ENCODE measurements around the gene VMAC.
"Not testable (repeated sequence)": the region's sequence is repeated elsewhere in the genome, so short reads cannot be mapped to it uniquely, and the experiment has no call there.

VMAC gene, protein sequence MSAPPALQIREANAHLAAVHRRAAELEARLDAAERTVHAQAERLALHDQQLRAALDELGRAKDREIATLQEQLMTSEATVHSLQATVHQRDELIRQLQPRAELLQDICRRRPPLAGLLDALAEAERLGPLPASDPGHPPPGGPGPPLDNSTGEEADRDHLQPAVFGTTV

DNA sequence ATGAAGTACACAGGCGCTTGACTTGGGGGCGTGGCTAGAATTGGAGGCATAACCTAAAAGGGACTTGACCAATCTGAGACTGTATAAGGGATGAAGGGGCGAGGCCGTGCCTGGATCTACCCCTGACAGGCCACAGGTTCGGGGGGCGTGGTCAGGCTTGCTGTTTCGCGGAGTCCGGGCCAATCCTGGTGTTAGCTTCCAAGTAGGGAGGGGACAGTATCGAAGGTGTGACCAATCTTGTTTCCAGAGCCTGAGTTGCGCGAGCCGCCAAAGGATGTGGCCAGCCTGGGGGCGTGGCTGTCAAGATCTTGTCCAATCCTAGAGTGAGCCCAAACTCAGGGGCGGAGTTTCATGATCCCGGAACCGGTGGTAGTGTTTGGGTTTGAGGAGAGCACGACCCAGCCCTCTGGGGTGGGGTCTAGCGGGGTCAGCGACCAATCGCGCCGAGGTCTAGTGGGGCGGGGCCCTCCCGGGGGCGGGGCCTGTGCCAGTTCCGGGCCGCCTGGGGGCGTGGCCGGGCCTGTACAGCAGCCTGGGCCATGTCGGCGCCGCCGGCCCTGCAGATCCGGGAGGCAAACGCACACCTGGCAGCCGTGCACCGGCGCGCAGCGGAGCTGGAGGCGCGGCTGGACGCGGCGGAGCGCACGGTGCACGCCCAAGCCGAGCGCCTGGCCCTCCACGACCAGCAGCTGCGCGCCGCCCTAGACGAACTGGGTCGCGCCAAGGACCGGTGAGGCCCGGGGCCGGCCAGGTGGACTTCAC, at the start of gene VMAC:
Gene VMAC (plus strand): TSS at position 521 of the 762 bp plus-strand sequence. CDS start 19 bp downstream, at position 540.
- peak; percentile 98 for DNase-seq (ENCODE audit: low spot score)

DNA sequence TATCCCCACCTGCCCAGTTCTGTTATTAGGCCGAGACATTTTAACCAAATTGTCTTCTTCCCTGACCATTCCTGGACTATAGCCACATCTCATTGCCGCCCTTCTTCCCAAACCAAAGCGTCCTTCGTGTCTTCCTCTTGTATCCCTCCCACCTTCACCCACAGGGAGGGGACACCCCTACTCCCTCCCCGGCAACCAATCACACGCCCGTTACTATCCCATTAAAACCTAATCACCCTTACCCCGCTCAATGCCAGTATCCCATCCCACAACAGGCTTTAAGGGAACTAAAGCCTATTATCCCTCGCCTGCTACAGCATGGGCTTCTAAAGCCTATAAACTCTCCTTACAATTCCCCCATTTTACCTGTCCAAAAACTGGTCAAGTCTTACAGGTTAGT, 49.5 kb upstream of the VMAC start:
- not testable (repeated sequence) for DNase-seq (ENCODE audit: low spot score)

DNA sequence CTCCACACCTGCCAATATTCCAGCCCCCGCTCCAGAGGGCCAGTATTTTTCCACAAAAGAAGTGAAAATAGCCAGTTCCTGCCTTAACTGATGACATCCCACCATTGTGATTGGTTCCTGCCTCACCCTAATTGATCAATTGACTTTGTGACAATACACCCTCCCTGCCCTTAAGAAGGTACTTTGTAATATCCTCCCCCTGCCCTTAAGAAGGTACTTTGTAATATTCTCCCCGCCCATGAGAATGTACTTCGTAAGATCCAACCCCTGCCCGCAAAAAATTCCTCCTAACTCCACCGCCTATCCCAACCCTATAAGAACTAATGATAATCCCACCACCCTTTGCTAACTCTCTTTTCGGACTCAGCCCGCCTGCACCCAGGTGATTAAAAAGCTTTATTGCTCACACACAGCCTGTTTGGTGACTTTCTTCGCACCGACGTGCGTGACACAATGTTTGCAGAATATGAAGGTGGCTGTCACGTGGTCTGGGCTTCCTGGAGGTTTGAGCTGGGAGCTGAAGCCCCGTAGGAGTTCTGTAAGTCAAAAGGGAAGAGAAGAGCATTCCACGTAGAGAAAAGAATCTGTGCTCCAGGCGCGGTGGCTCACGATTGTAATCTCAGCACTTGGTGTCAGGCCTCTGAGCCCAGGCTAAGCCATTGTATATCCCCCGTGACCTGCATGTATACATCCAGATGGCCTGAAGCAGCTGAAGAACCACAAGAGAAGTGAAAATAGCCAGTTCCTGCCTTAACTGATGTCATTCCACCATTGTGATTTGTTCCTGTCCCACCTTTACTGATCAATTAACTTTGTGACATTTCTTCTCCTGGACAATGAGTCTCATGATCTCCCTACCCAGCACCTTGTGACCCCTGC, 47.2 kb upstream of the VMAC start:
- no peak for DNase-seq (ENCODE audit: low spot score)

DNA sequence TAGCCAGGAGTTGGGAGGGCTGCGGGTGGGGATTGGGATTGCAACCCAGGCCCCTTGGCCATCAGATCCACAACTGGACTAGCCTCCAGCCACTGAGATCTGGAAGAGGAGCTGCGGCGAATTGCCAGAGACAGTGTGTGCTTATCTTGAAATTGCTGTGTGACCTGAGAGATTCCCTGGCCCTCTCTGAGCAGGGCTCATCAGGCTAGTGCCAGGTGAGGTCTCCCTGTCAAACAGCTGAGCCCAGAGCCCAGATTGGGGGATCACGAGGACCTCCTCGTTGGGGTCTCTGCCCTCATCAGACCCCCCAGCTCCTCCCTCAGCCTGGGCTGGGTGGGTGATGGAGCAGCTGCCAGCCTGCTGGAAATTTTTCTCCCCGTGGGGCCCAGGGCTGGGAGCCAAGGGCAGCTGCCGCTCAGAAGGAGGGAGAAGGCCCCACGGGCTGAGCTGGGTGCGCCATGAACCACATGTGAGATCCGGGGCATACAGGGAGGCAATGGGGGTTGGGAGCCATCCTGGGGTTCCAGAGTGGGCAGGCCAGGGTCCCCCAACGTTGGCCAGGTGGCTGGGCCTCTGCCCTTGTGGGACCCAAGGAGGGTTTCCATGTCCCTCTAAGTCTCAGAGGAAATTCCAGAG, 41.5 kb upstream of the VMAC start:
- no peak for DNase-seq (ENCODE audit: low spot score)

DNA sequence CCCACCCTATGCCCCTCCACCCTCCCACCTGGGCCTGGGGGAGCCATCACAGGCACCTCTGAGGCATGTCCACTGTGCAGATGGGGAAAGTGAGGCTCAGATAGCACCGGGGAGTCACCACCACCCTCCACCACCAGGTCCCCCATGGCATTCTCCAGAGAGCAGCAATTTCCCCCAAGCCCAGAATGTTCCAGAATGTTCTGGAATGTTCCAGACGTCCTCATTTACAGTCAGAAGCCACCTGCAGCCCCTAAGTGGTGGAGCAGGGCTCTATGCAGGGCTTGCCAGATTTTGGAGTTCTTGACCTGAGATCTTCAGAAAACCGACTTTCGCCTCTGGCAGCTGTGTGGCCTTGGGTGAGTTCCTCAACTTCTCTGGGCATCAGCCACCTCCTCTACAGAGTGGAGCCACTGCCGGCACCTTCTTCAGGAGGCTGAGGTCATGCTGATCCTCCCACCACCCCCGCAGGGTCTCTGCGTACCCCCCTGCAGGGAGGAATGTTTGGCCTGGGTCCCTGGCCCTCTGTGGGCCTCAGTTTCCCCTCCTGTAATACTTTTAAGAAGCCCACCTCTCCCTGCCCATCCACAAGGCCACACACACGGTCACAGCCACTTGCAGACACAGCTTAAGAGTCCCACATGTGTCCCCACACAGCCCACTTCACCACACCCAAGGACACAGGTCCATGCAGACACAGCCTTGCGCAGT, 40.5 kb upstream of the VMAC start:
- no peak for DNase-seq (ENCODE audit: low spot score)

DNA sequence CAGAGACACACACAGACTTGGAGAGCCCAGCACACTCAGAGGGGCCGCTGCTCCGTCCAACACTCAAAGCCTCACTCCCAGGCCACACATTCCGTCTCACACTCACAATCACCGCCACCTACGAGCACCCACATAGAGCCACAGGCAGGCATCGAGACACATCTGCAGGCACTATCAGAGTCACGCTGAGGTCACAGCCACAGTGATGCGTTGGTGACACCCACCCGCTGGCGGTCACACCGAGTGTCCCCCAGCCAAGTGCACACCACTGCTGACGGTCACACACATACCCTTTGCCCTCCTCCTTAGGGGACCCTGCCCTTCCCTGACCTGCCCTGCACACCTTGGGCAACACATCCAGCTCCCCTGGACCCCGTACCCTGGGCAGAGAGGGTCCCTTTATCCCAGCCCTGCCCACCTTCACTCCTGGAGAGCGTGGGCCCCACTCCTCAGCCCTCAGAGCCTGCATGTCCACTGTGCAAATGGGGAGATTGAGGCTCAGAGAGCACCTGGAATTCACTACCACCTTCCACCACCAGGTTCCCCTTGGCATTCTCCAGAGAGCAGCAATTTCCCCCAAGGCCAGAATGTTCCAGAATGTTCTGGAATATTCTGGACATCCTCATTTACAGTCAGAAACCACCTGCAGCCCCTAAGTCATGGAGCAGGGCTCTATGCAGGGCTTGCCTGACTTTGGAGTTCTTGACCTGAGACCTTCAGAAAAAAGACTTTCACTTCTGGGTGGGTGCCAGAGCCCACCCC, 39.8 kb upstream of the VMAC start:
- peak; percentile 27 for DNase-seq (ENCODE audit: low spot score)

DNA sequence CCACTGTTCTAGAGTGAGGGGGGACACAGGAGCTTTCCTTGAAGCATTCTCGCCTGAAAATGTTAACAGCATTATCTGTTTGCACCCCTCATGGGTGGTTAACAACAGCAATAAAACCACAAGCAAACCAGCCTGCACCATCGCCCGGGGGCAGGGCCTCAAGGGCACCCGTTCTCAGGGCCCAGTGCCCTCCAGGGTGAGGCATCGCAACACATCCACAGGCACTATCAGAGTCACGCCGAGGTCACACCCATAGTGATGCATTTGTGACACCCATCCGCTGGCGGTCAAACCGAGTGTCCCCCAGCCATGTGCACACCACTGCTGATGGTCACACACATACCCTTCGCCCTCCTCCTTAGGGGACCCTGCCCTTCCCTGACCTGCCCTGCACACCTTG, 38.9 kb upstream of the VMAC start:
- DNase-seq (ENCODE audit: low spot score), result no peak

DNA sequence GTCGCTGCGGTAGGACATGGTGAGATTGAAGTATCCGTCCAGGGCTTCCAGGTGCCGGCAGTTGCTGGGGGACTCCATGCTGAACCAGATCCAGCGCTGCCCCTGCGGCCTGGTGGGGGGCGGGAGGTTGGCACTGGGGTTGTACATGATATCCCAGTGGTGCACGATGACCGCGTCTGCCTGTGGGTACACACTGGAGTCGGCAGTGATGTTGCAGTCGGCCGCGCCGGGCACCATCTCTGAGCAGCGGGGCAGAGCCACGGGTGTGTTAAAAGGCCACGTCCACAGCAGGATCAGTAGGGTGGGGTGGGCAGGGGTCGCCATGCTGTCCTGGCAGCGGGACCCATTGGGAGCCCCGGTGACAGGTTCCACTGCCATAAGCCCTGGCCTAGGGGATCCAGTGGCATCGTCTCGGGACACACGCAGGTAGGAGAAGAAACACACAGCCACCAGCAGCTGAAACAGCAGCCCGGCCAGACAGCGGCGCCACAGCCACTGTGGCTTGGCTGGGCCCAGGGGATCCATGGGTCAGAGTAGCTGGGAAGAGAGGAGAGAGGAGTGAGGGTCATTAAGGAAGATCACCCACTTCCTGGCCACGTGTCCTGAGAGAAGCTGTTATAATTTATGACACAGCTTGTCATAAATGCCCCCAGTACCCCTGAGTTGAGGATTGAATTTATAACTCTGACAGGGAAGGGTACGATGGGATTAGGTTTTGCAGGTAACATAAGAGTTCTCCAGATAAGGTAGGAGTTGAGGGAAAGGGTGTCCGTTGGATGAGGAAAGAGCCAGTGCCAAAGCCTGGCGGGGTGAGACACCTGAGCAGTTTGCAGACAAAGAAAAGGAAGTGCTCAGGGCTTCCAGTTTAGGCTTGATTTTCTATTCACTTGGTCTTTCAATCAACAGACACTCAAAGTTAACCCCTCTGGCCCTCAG, 37.2 kb upstream of the VMAC start:
- no peak for DNase-seq (ENCODE audit: low spot score)

DNA sequence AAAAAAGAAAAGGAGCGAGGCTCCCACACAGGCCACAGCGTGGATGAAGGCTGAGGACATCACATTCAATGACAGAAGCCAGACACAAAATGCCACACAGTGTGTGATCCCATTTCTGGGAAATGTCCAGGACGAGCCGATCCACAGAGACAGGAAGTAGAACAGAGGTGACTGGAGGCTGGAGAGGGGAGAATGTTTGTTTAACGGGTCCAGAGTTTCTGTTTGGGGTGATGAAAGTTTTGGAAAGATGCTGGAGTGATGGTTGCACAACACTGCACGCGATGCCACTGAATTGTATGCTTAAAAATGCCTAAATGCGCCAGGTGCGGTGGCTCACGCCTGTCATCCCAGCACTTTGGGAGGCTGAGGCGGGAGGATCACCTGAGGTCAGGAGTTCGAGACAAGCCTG, 33.7 kb upstream of the VMAC start:
- DNase-seq (ENCODE audit: low spot score), result no peak

DNA sequence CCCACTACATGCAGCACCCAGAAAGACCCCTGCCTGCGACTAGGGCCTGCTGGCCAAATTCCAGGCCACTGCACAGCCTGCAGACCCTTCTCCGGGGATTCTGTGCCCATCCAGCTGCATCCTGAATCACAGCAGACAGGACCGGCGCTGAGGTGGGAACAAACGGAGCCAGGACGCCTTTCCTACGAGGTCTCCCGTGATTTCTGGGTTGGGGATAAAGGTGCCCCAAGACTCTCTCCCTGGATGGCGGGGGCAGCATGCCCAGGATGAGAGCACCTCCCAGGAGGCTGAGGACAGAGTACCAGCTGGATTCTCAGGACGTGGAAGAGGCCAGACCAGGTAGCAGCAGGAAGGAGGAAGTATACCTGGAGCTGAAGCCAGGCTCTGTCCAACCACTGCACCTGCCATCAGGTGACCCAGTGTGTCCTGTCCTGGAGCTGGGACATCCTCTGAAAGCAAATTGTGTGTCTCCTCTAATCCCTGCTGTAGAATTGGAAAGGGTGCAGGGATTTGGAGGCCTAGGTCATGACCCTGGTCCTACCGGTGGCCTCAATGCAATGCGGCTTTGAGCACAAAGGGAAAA, 31.0 kb upstream of the VMAC start:
- no peak for DNase-seq (ENCODE audit: low spot score)

DNA sequence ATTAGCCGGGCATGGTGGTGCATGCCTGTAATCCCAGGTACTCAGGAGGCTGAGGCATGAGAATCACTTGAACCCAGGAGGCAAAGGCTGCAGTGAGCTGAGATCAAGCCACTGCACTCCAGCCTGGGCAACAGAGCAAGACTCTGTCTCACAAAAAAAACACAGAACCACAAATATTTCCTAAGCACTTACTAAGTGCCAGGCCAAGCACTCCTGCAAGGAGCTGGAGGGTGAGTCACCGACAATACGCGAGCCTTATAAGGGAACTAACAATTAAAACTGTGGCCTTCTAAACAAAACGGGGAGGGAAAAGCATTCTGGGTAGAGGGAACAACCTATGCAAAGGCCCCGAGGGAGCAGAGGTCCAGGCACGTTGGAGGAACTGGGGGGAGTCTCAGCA, 30.2 kb upstream of the VMAC start:
- DNase-seq (ENCODE audit: low spot score), result not testable (repeated sequence)

DNA sequence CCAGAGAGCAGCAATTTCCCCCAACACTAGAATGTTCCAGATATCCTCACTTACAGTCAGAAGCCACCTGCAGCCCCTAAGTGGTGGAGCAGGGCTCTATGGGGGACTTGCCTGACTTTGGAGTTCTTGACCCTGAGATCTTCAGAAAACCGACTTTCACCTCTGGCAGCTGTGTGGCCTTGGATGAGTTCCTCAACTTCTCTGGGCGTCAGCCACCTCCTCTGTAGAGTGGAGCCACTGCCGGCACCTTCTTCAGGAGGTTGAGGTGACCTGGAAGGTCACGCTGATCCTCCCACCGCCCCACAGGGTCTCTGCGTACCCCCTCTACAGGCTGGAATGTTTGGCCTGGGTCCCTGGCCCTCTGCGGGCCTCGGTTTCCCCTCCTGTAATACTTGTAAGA, 27.2 kb upstream of the VMAC start:
- DNase-seq (ENCODE audit: low spot score), result no peak

DNA sequence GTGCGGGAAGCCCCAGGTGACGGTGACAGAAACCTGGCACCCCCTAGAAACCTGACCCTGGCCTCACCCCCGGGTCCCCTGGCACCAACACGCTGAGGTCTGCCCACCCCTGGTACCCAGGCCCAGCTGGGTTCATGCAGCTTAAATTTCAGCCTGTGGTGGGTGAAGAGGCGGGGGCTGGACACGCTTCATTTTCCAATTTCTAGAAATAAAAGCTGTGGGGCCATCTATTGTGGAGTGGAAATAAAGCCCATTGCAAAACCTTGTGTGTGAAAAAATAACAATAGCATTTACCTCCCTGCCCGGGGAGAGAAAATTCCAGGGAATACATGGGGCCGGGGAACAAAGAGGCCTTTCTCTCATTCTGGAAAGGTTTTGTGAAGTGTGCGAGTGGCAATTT, 26.8 kb upstream of the VMAC start:
- no peak for DNase-seq (ENCODE audit: low spot score)

DNA sequence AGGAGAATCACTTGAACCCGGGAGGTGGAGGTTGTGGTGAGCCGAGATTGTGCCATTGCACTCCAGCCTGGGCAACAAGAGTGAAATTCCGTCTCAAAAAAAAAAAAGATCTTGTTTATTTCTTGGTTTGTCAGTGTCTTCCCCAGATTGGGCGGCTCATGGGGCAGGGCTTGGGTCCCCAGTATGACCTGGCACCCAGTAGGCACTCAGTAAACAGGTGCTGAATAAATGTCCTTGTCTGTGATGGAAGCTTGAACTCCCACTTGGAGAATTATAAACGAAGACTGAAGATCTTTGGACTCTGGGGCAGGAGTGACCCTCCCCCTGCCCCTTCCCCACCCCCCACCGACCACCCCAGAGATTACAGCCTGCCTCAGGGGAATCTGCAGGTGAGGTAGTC, 24.5 kb upstream of the VMAC start:
- DNase-seq (ENCODE audit: low spot score), result no peak

DNA sequence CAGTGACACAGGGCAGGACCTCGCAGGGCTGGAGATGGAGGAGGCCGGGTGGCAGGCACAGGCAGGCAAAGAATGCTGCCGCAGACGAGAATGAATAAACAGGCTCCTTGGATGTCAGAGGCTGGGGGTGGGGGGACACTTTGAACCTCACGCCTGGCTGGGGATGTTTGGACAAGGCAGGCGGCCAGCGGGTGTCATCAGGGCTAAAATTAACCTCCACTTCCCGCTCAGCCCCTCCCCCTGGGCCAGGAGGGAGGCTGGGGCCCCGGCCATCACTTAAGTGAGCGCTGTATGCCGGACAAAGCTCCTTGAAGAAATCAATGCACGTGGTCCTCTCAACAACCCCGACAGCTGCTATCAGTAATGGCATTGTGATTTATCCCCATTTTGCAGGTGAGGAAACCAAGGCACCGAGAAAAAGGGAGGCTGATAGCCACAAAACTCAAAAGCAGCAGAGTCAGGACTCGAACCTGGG, 24.0 kb upstream of the VMAC start:
- no peak for DNase-seq (ENCODE audit: low spot score)

DNA sequence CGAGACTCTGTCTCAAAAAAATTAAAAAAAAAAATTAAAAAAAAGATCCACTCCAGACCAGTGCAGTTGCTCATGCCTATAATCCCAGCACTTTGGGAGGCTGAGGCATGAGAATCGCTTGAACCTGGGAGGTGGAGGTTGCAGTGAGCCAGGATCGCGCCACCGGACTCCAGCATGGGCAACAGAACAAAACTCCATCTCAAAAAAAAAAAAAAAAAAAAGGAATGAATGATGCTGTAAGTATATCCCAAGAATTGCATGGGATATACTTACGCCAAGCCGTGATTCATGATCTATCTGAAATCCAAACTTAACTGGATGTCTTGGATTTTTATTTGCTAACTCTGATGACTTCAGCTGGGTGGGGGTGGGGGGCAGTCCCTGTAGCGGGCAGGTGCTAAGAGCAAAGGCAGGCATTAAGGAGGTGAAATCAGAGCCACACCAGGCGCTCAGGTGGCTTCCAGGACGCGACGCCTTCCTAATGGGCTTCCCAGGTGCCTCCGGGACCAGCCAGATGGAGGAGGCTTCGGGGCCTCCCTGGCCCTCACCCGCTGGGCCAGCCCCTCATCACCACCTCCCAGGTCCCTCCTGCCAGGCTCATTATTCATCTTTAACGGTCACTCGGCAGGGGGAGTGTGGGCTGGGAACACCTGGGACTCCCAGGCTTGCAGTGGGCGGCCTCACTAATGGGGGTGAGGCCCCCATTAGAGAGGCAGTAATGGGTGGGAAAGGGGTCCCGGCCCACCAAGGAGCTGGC, 23.0 kb upstream of the VMAC start:
- DNase-seq (ENCODE audit: low spot score), result no peak

DNA sequence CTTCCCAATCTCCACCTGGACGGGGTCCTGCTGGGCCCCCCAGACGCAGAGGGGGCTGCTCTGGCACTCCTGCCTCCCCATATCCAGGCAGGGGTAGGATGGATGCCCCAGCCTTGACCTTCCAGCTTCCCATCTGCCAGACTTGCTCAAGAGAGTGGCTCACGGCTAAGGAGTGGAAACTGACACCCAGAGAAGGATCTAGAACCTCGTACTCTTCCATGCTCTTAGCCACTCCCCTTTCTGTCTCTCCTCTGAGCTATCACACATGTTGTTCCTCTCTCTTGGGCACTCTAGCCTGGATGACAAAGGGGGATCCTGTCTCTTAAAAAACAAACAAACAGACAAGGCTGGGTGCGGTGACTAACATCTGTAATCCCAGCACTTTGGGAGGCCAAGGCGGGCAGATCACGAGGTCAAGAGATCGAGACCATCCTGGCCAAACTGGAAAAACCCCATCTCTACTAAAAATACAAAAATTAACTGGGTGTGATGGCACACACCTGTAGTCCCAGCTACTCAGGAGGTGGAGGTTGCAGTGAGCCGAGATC, 22.2 kb upstream of the VMAC start:
- no peak for DNase-seq (ENCODE audit: low spot score)

DNA sequence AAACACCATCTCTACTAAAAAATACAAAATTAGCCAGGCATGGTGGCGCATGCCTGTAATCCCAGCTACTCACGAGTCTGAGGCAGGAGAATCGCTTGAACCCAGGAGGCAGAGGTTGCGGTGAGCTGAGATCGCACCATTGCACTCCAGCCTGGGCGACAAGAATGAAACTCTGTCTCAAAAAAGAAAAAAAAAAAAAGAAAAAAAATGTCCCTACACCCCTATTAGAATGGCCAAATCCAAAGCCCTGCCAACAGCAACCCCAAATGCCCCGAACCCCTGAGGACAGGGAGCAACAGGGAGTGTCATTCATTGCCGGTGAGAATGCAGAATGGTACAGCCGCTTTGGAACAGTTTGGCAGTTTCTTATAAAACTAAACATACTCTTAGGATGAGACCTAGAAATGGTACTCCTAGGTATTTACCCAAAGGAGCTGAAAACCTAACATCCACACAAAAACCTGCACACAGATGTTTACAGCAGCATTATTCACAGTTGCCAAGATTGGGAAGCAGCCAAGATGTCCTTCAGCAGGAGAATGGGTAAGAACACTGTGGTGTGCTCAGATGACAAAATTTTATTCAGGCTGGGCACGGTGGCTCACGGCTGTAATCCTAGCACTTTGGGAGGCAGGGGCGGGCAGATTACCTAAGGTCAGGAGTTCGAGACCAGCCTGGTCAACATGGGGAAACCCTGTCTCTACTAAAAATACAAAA, 21.4 kb upstream of the VMAC start:
- DNase-seq (ENCODE audit: low spot score), result not testable (repeated sequence)
